ENCODE measurements around the gene ZNF112. TPM values are rescaled to one million over a fixed set of nuclear protein-coding genes. Genes with fewer than 3 reads are reported as not detected.
A peak's percentile ranks its signal among the peaks of the same experiment; 100 is the strongest.
"Not testable (repeated sequence)": the region's sequence is repeated elsewhere in the genome, so short reads cannot be mapped to it uniquely, and the experiment has no call there.

The ZNF112 gene
- polyA plus RNA-seq, 3 donors: 0.03 TPM; not detected in 2

- 80% methylated on average over 1 of the region's 2 CpGs for WGBS (ENCODE audit: insufficient coverage)
- Histone ChIP-seq H3K27ac (ENCODE audit: low read depth in 1 of 2, low read length in 2 of 2) (no peak overlapping the region), H3K36me3 (replicated peaks in 1 of 2; ENCODE audit: control insufficient read depth in 1 of 2, insufficient read depth in 2 of 2, low read length in 2 of 2) (peaks cover 0 to under 1% of the 10 kb centered on the region in 2 donors), H4K20me1 (ENCODE audit: insufficient read depth, low read length) (no peaks in the 10 kb centered on the region), H3K4me3 (replicated peaks in 1 of 3; ENCODE audit: low read depth in 2 of 3, low read length in 3 of 3) (no peak overlapping the region), H2AFZ (ENCODE audit: insufficient read depth, low read depth, low read length, poor library complexity, severe bottlenecking) (no peak overlapping the region), H3K9ac (ENCODE audit: insufficient read depth, low read length, poor library complexity, severe bottlenecking) (no peak overlapping the region), H3K9me3 (replicated peaks in 1 of 2; ENCODE audit: control insufficient read depth in 1 of 2, insufficient read depth in 1 of 2, low read length in 2 of 2) (peaks cover 38 to 68% of the 10 kb centered on the region in 2 donors), H3K4me1 (ENCODE audit: control insufficient read depth in 1 of 2, insufficient read depth in 2 of 2, low read length in 2 of 2) (no peaks in the 10 kb centered on the region), H3K27me3 (ENCODE audit: control insufficient read depth in 2 of 2, insufficient read depth in 2 of 2, low read length in 2 of 2) (no peaks in the 10 kb centered on the region), H3K4me2 (replicated peaks; ENCODE audit: extremely low read depth, low read length, poor library complexity, severe bottlenecking) (no peak overlapping the region), H3K79me2 (ENCODE audit: insufficient read depth, low read length) (no peaks in the 10 kb centered on the region)
- Mint-ChIP-seq H3K9me3 (peaks cover 11 to 67% (median 44%) of the 10 kb centered on the region in 7 donors), H3K36me3 (peaks cover 2 to 8% of the 10 kb centered on the region in 2 donors), H3K27ac (no peak overlapping the region), H3K4me1 (no peaks in the 10 kb centered on the region), H3K4me3 (no peak overlapping the region), H3K27me3 (ENCODE audit: low read depth in 3 of 3) (peaks cover 0 to 2% (median 0%) of the 10 kb centered on the region in 3 donors)
- no peak for TF ChIP-seq CTCF (IDR thresholded peaks at IDR 0.05)
- no peak for DNase-seq
- intact Hi-C loops (cut with micrococcal nuclease): no loop called here
Observed at GRCh38 chr19:44341794-44342193, 14.7 kb downstream of the ZNF112 start.

- H3K27ac ChIP-seq (ENCODE audit: low read depth in 1 of 2, low read length in 2 of 2); H3K4me3 ChIP-seq (replicated peaks in 1 of 3; ENCODE audit: low read depth in 2 of 3, low read length in 3 of 3); H3K9ac ChIP-seq (ENCODE audit: insufficient read depth, low read length, poor library complexity, severe bottlenecking); H3K27me3 ChIP-seq (ENCODE audit: control insufficient read depth in 2 of 2, insufficient read depth in 2 of 2, low read length in 2 of 2); H3K4me1 Mint-ChIP-seq; H4K20me1 ChIP-seq (ENCODE audit: insufficient read depth, low read length); H3K4me1 ChIP-seq (ENCODE audit: control insufficient read depth in 1 of 2, insufficient read depth in 2 of 2, low read length in 2 of 2); H3K27me3 Mint-ChIP-seq (ENCODE audit: low read depth in 3 of 3); H2AFZ ChIP-seq (ENCODE audit: insufficient read depth, low read depth, low read length, poor library complexity, severe bottlenecking); DNase-seq; H3K4me3 Mint-ChIP-seq; H3K4me2 ChIP-seq (replicated peaks; ENCODE audit: extremely low read depth, low read length, poor library complexity, severe bottlenecking); H3K79me2 ChIP-seq (ENCODE audit: insufficient read depth, low read length); intact Hi-C loops (cut with micrococcal nuclease): not testable (repeated sequence)
- Mint-ChIP-seq H3K36me3 (peaks cover 16 to 46% of the 10 kb centered on the region in 2 donors), H3K27ac (peak overlapping the region in 1 of 7 donors; percentile 63), H3K9me3 (peaks cover 32 to 74% (median 63%) of the 10 kb centered on the region in 7 donors)
- WGBS (ENCODE audit: insufficient coverage): 53% methylated on average over 2 of the region's 3 CpGs
- Histone ChIP-seq H3K36me3 (replicated peaks in 1 of 2; ENCODE audit: control insufficient read depth in 1 of 2, insufficient read depth in 2 of 2, low read length in 2 of 2) (peaks cover 2 to 23% of the 10 kb centered on the region in 2 donors), H3K9me3 (replicated peaks in 1 of 2; ENCODE audit: control insufficient read depth in 1 of 2, insufficient read depth in 1 of 2, low read length in 2 of 2) (peaks cover 47 to 92% of the 10 kb centered on the region in 2 donors)
Observed at GRCh38 chr19:44334639-44335038, 21.8 kb downstream of the ZNF112 start.

All from CD14-positive monocyte (primary cell).